Activated CD8-positive, alpha-beta T cell treated with anti-CD3 and anti-CD28 coated beads for 36 hours (primary cell): ENCODE measurements around the gene OCA2. TPM values are rescaled to one million over a fixed set of nuclear protein-coding genes. Genes with fewer than 3 reads are reported as not detected.

Experiments used
- ATAC-seq: fragments of 200-7000 bp; cut with Tn5 transposase; one replicate; pipeline ENCODE4 v1.10.0; 2021; ENCODE audit warnings: mild to moderate bottlenecking, moderate library complexity
- CTCF ChIA-PET: fragments of 350-600 bp; sonication (Branson Sonifier 250); formaldehyde crosslinking; loops from one replicate; lab custom pipeline; 2021; ENCODE audit warnings: antibody characterized with exemption; lab: Charles Lee
- POLR2A ChIA-PET: fragments of 350-600 bp; sonication (Branson Sonifier 250); formaldehyde crosslinking; loops from one replicate; lab custom pipeline; 2021; ENCODE audit warnings: antibody characterized with exemption; lab: Charles Lee
- DNase-seq: peaks from one replicate; pipeline ENCODE4 v3.0.0-alpha.2; 2020
- H3K27ac Mint-ChIP-seq: one replicate; pipeline ENCODE4 v1.8.0; 2021; ENCODE audit warnings: mild to moderate bottlenecking, mixed read lengths
- H3K27me3 Mint-ChIP-seq: one replicate; pipeline ENCODE4 v1.8.0; 2021; ENCODE audit warnings: mixed read lengths
- H3K36me3 Mint-ChIP-seq: one replicate; pipeline ENCODE4 v1.8.0; 2021; ENCODE audit warnings: low read depth, mixed read lengths
- H3K4me1 Mint-ChIP-seq: one replicate; pipeline ENCODE4 v1.8.0; 2021; ENCODE audit warnings: low read depth, mixed read lengths
- H3K4me3 Mint-ChIP-seq: one replicate; pipeline ENCODE4 v1.8.0; 2021; ENCODE audit warnings: mild to moderate bottlenecking, moderate library complexity, mixed read lengths
- H3K9me3 Mint-ChIP-seq: one replicate; pipeline ENCODE4 v1.8.0; 2021; ENCODE audit warnings: mixed read lengths
- CTCF ChIP-seq: fragments of 200-600 bp; IDR thresholded peaks from one replicate; pipeline ENCODE4 v1.8.0; 2022; ENCODE audit warnings: antibody characterized with exemption, mild to moderate bottlenecking
- intact Hi-C: fragments of 100-400 bp; cut with micrococcal nuclease; formaldehyde crosslinking; loops from one replicate; pipeline ENCODE4 v1.10.0; 2022
- total RNA-seq, 2 experiments: library from RNA; stranded (reverse); gene quantifications; one replicate each; pipeline ENCODE4 v1.2.3, GENCODE V29; 2021

The OCA2 gene
- total RNA-seq, 2 experiments from 2014 or later, result not detected

- peaks cover 2% of the 10 kb centered on the region for H3K9me3 Mint-ChIP-seq
- H3K36me3 Mint-ChIP-seq, result no peaks in the 10 kb centered on the region
- TF ChIP-seq CTCF, result no peak
- ATAC-seq (no peak), DNase-seq (no peak)
- H3K27me3 Mint-ChIP-seq, result no peaks in the 10 kb centered on the region
- ChIA-PET CTCF (no interaction called here), POLR2A (no interaction called here)
- no peaks in the 10 kb centered on the region for H3K4me1 Mint-ChIP-seq
- H3K27ac Mint-ChIP-seq, result no peak overlapping the region
- intact Hi-C loops, result no loop called here
- H3K4me3 Mint-ChIP-seq, result no peak overlapping the region
These were observed 232.5 kb downstream of the OCA2 start for GRCh38 chr15:27866505-27867165.

DNA sequence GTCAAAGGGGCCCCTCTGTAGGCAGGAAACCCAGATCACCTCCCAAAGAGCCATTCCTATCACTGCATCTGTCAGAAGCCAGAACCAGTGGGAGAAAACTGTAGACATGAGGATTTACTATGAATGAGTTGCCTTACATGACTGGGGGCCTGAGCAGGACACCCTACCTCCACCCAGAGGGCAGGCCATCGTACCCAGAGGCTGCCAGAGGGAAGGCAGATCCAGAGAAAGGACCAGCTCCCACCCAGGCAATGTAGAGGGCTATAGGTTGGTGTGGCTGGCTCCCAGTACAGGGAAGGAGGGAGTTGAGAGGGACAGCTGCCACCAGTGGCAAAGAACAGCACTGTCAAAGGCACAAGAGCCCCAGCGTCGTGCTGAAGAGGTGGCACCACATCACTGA, 233.2 kb downstream of the OCA2 start:
- Mint-ChIP-seq H3K4me1 (no peaks in the 10 kb centered on the region), H3K9me3 (peaks cover 2% of the 10 kb centered on the region), H3K4me3 (no peak overlapping the region), H3K36me3 (no peaks in the 10 kb centered on the region), H3K27ac (no peak overlapping the region), H3K27me3 (no peaks in the 10 kb centered on the region)
- CTCF ChIA-PET, result no interaction called here
- no peak for TF ChIP-seq CTCF
- intact Hi-C loops, result no loop called here
- ATAC-seq, result no peak
- POLR2A ChIA-PET, result no interaction called here
- no peak for DNase-seq

DNA sequence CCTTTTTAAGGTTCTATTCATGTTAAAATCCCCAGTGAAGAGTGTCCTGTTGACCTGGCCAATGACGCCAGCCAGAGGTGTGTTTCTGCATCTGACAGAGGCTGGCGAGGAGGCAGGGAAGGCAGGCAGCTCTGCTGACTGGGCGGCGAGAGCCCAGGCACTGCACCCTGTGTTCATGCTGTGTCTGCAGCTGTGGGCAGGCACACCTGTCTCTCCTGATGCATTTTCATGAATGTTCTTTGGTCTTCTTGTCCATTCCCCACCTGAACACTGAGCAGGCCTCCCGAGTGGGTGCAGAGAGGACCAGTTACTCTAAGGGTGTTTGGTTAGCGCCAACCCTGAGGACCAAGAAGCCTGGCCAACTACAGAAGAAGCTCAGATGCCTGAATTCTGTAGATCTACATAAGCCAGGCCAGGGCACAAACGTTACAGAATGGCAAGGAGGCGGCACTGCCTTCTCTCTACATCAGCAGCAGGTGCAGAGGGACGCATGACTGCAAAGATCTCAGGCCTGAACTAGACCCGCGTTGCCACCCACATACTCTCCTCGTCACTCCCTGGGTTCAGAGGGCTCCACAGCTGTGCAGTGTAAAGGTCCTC, 233.7 kb downstream of the OCA2 start:
- H3K4me3 Mint-ChIP-seq, result no peak overlapping the region
- no peaks in the 10 kb centered on the region for H3K36me3 Mint-ChIP-seq
- intact Hi-C loops, result no loop called here
- no peak overlapping the region for H3K27ac Mint-ChIP-seq
- peaks cover 4% of the 10 kb centered on the region for H3K9me3 Mint-ChIP-seq
- DNase-seq (no peak), ATAC-seq (no peak)
- ChIA-PET CTCF (no interaction called here), POLR2A (no interaction called here)
- H3K4me1 Mint-ChIP-seq, result no peaks in the 10 kb centered on the region
- H3K27me3 Mint-ChIP-seq, result no peaks in the 10 kb centered on the region
- TF ChIP-seq CTCF, result no peak

GRCh38 chr15:27864719-27865118, 234.4 kb downstream of the OCA2 start:
- Mint-ChIP-seq H3K27me3 (no peaks in the 10 kb centered on the region), H3K36me3 (no peaks in the 10 kb centered on the region), H3K4me1 (no peaks in the 10 kb centered on the region), H3K4me3 (no peak overlapping the region), H3K9me3 (peaks cover 4% of the 10 kb centered on the region), H3K27ac (no peak overlapping the region)
- ChIA-PET CTCF (no interaction called here), POLR2A (no interaction called here)
- no peak for DNase-seq
- no peak for ATAC-seq
- no peak for TF ChIP-seq CTCF
- intact Hi-C loops, result no loop called here

DNA sequence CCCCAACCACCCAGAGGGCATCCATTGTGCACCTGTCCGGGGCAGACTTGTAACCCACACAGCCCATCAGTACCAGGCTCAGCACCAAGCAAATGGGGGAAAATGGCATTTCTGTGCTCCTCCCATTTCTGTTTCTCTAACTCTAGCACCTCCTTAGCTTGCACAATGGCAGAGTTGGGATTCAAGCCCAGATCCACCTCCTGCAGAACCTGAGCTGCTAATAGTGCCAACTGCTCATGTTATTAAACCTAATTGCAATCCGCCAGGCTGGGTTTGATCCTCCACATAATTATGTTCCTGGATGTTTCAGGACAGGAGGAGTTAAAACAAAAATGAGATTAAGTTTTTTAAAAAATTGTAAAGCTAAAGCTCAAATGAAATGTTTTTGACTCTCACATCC, 235.0 kb downstream of the OCA2 start:
- no peak overlapping the region for H3K27ac Mint-ChIP-seq
- H3K4me3 Mint-ChIP-seq, result no peak overlapping the region
- no peak for ATAC-seq
- TF ChIP-seq CTCF, result no peak
- CTCF ChIA-PET, result no interaction called here
- H3K9me3 Mint-ChIP-seq, result peaks cover 4% of the 10 kb centered on the region
- H3K36me3 Mint-ChIP-seq, result no peaks in the 10 kb centered on the region
- H3K4me1 Mint-ChIP-seq, result no peaks in the 10 kb centered on the region
- no peak for DNase-seq
- POLR2A ChIA-PET, result no interaction called here
- intact Hi-C loops, result no loop called here
- no peaks in the 10 kb centered on the region for H3K27me3 Mint-ChIP-seq
